ENCODE results near the gene GRAMD2A. TPM values are rescaled to one million over a fixed set of nuclear protein-coding genes. Genes with fewer than 3 reads are reported as not detected.
A peak's percentile ranks its signal among the peaks of the same experiment; 100 is the strongest.

Gene GRAMD2A
- total and polyA plus RNA-seq, 7 donors, result 0.16 to 4.3 (median 1.6) TPM; not detected in 1

DNA sequence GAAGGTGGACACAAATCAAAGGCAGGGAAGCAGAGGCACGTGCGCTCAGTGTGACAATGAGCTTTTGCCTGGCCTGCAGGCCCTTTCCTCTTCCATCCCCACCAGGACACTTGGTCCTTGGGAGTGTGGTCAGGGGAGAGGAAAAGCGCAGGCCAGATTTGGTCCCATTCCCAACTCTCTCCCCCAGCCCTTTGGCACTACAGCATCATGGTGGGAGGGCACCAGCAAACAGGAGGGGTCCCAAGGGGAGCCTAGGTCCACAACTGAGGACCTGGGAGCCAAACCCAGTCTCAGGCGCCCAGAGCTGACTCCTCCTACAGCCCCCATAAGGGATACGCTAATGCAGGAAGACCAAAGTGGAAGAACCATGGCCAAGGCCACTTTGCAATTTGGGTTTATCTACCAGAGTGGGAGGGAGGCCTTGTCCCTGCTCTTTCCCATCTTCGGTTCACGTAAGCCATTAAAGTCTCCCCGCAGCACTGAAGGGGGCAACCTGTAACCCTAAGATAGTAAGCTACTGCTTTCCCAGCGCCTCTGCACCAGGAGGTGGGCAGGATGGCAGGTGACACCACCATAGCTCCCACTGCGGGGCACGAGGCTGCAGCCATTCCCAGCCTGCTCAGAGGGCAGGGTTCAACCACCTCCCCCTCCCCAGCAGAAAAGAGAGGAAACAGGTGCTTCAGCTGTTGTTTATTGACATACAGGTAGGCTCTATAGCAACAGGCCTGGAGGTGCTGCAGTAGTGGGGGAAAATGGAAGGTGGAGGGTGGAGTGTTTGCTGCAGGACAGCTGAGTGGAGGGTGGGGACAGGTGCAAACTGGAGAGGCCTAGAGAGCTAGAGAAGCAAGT lies 993 bp upstream of the GRAMD2A start:
- Histone ChIP-seq H3K36me3 (peaks cover 21 to 50% (median 36%) of the 10 kb centered on the region in 4 donors), H3K4me3 (no peak overlapping the region), H3K9me3 (no peaks in the 10 kb centered on the region), H3K27ac (no peak overlapping the region), H3K27me3 (peaks cover 0 to 38% (median 16%) of the 10 kb centered on the region in 3 donors), H3K4me1 (peaks cover 0 to 19% (median 17%) of the 10 kb centered on the region in 4 donors)
- WGBS, 2 donors, result 56 to 73% methylated on average over 11 of the region's 11 CpGs
- DNase-seq, result no peak
- intact Hi-C loops (cut with DNase I), result loop anchor here (2.0 to 5.0 kb wide), 2 partner anchors 74 to 89 kb away; partner anchors contain the start of gene PARP6
- TF ChIP-seq EP300 (IDR thresholded peaks at IDR 0.05), result no peak
- TF ChIP-seq POLR2AphosphoS5 (IDR thresholded peaks at IDR 0.05), result no peak
- TF ChIP-seq, protein P1, sequence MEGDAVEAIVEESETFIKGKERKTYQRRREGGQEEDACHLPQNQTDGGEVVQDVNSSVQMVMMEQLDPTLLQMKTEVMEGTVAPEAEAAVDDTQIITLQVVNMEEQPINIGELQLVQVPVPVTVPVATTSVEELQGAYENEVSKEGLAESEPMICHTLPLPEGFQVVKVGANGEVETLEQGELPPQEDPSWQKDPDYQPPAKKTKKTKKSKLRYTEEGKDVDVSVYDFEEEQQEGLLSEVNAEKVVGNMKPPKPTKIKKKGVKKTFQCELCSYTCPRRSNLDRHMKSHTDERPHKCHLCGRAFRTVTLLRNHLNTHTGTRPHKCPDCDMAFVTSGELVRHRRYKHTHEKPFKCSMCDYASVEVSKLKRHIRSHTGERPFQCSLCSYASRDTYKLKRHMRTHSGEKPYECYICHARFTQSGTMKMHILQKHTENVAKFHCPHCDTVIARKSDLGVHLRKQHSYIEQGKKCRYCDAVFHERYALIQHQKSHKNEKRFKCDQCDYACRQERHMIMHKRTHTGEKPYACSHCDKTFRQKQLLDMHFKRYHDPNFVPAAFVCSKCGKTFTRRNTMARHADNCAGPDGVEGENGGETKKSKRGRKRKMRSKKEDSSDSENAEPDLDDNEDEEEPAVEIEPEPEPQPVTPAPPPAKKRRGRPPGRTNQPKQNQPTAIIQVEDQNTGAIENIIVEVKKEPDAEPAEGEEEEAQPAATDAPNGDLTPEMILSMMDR (IDR thresholded peaks at IDR 0.05), result no peak
- TF ChIP-seq POLR2A (IDR thresholded peaks at IDR 0.05), result no peak

DNA sequence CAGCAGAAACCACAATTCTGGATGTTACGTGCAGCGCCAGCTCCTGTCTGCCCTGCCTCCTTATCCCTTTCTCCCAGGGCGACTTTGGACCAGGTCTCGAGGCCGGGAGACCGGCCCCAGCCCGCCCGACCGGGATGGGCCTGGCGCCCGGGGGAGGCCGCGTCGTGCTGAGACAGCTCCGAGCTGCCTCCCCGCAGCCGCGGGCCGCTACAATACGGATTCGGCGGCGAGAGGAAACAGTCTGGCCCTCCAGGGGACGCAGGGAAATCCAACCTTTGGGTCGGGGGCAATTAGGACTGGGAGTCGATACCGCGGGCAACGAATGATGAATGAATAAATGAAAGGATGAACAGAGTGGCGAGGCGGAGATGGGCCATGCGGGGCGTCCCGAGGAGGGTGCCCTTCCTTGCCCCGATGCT lies 537 bp downstream of the GRAMD2A start:
- Histone ChIP-seq H3K27ac (no peak overlapping the region), H3K4me3 (peak overlapping the region; percentile 7 to 57 (median 48)), H3K36me3 (peaks cover 11 to 35% (median 24%) of the 10 kb centered on the region in 4 donors), H3K27me3 (peaks cover 0 to 38% (median 16%) of the 10 kb centered on the region in 3 donors), H3K4me1 (peaks cover 0 to 11% (median 10%) of the 10 kb centered on the region in 4 donors), H3K9me3 (no peaks in the 10 kb centered on the region)
- TF ChIP-seq EP300 (IDR thresholded peaks at IDR 0.05) (no peak), POLR2AphosphoS5 (IDR thresholded peaks at IDR 0.05) (no peak), POLR2A (IDR thresholded peaks at IDR 0.05) (no peak)
- TF ChIP-seq, protein P1 (IDR thresholded peaks at IDR 0.05), result no peak
- 13 to 23% methylated on average over 35 of the region's 35 CpGs for WGBS, 2 donors
- intact Hi-C loops (cut with DNase I), result loop anchor here (5.0 kb wide), 1 partner anchor 90 kb away; no protein-coding TSS in a partner anchor
- DNase-seq, result no peak

DNA sequence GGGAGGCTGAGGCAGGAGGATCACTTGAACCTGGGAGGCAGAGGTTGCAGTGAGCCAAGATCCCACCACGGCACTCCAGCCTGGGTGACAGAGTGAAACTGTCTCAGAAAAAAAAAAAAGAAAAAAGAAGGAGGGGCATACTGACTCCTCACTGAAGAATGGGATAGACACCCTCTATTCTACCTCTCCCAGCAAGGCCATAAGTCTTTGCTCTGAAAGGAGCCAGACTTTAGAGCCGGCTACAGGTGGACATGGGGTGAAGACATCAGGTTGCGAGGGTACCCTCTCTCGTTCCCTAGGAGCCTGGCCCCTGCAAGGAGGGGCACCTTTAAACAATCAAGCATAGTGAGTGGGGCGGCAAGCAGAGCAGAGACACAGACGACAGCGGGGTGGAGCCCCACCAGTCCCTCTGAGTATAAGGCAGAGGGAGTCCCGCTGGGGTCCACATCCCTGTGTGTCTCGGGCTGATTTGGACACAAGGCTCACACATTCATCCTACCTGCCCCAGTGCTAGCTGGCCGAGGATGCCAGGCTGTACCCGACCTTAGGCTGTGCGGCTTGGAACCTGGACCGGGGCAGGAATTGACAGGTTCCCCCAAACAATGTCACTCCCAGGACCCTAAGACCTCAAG lies 1.1 kb downstream of the GRAMD2A start:
- Histone ChIP-seq H3K4me1 (peaks cover 0 to 11% (median 10%) of the 10 kb centered on the region in 4 donors), H3K27ac (no peak overlapping the region), H3K27me3 (peaks cover 0 to 38% (median 16%) of the 10 kb centered on the region in 3 donors), H3K36me3 (peaks cover 6 to 30% (median 19%) of the 10 kb centered on the region in 4 donors), H3K9me3 (no peaks in the 10 kb centered on the region), H3K4me3 (peak overlapping the region in 3 of 4 donors; percentile 42 to 57 (median 54))
- 83 to 86% methylated on average over 13 of the region's 13 CpGs for WGBS, 2 donors
- no peak for DNase-seq
- intact Hi-C loops (cut with DNase I), result loop anchor here (5.0 kb wide), 1 partner anchor 91 kb away; no protein-coding TSS in a partner anchor
- TF ChIP-seq, protein P1 (IDR thresholded peaks at IDR 0.05), result no peak
- TF ChIP-seq POLR2AphosphoS5 (IDR thresholded peaks at IDR 0.05) (no peak), EP300 (IDR thresholded peaks at IDR 0.05) (no peak), POLR2A (IDR thresholded peaks at IDR 0.05) (no peak)

DNA sequence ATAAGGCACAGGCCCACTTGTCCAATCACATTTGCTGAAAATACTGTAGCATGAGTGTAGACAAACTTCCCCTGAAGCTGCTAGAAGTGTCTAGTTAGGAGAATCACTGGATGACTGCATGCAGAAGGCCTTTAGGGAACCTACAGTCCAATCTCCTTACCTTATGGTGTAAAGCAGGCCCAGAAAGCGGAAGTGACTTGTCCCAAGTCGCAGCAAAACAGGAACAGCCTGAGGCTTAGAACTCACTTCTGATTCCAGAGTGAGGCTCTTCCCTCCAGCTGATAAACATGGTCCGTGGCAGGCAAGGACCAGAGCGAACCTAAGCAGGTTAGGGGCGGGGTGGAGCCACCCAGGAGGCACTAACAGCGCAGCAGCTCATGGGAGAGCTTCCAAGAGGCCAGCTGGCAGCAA lies 2.5 kb downstream of the GRAMD2A start:
- no peak for DNase-seq
- peaks cover 0 to 38% (median 16%) of the 10 kb centered on the region in 3 donors for H3K27me3 ChIP-seq
- H3K4me3 ChIP-seq, result no peak overlapping the region
- WGBS, 2 donors, result 61 to 68% methylated on average over 6 of the region's 6 CpGs
- intact Hi-C loops (cut with DNase I), result loop anchor here (5.0 kb wide), 1 partner anchor 92 kb away; no protein-coding TSS in a partner anchor
- no peak overlapping the region for H3K27ac ChIP-seq
- H3K36me3 ChIP-seq, result peaks cover 5 to 15% (median 11%) of the 10 kb centered on the region in 4 donors
- TF ChIP-seq POLR2A (IDR thresholded peaks at IDR 0.05) (no peak), POLR2AphosphoS5 (IDR thresholded peaks at IDR 0.05) (no peak), EP300 (IDR thresholded peaks at IDR 0.05) (no peak)
- TF ChIP-seq, protein P1 (IDR thresholded peaks at IDR 0.05), result no peak
- no peaks in the 10 kb centered on the region for H3K9me3 ChIP-seq
- peaks cover 0 to 11% (median 10%) of the 10 kb centered on the region in 4 donors for H3K4me1 ChIP-seq
